ENCODE measurements around the gene LENEP. TPM values are rescaled to one million over a fixed set of nuclear protein-coding genes. Genes with fewer than 3 reads are reported as not detected.

The LENEP gene
- total RNA-seq, 4 donors from 2014 or later, result not detected

DNA sequence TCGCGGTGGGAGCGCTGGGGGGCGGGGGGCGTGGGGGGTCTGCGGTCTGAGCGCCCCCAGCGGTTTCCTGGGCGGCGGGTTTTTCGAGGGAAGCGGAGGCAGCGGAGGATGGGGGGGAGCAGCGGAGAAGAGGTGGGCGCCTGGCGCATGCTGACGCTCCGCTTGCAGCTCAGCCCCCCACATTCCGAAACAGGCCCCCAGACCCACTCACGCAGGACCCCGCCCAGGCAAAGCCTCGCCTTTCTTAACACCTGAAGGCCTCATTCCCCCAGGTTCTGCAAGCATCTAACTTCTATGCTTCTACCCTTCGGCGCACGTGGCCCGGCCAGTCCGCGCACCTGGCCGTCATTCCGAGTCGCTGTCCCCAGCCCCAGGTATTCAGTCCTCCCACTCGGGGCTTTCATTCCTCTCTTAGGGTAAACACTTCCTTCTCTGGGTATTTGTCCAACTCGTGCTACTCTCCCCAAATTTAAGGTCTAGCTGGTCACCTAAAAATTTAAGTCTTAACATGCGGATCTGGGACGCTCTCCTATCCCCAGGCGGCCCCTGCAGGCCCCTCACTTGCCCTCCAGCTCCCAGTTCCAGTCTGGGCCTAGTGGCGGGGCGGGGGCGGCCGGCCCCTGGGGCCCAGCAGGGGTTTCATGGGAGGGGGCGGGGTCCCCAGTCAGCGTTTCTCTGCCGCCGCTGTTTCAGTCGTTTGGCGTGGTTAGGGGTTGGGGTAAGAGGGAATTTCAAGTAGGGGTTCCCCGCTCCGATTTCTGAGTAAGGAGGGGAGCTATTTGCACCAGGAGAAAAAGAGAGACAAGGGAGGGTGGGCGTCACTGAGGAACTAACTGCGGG is 6.4 kb downstream of the LENEP start:
- DNase-seq, result peak; percentile 63 to 67
- H3K27ac ChIP-seq, result peak overlapping the region; percentile 86 to 99 (median 95)
- H3K36me3 ChIP-seq, result no peaks in the 10 kb centered on the region
- WGBS, 2 donors, result 5 to 6% methylated on average over 30 to 50 of the region's 50 CpGs
- TF ChIP-seq CTCF (IDR thresholded peaks at IDR 0.05) (no peak), POLR2A (IDR thresholded peaks at IDR 0.05) (no peak)
- peak overlapping the region in 1 of 3 donors; percentile 86 for H3K4me3 ChIP-seq (replicated peaks in 1 of 3)
- H3K4me1 ChIP-seq, result peaks cover 22 to 26% of the 10 kb centered on the region in 2 donors
- H3K9me3 ChIP-seq, result no peaks in the 10 kb centered on the region
- H3K27me3 ChIP-seq, result no peaks in the 10 kb centered on the region
- intact Hi-C loops (cut with DNase I), result loop anchor here (5.0 kb wide), 1 partner anchor 37 kb away; the partner anchor contains the start of gene PYGO2

DNA sequence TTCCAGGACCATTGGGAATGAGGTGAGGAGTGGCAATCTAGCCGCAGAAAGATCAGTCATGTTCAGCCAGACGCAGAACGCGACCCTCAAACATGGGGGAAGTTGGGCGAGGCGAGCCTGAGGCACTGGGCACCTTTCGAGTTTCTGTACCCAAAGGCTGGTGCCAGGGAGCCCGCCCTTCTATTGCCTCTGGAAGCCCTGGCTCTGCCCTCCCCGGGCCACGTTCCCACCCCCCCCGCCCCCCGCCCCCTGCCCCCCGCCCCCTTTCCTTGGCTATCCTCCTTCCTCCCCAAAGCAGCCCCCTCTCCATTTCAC is 7.0 kb downstream of the LENEP start:
- Histone ChIP-seq H3K4me1 (peaks cover 28 to 31% of the 10 kb centered on the region in 2 donors), H3K4me3 (replicated peaks in 1 of 3) (peak overlapping the region in 1 of 3 donors; percentile 86), H3K27ac (peak overlapping the region; percentile 86 to 99 (median 95)), H3K27me3 (no peaks in the 10 kb centered on the region), H3K9me3 (no peaks in the 10 kb centered on the region), H3K36me3 (no peaks in the 10 kb centered on the region)
- 1 to 2% methylated on average over 11 to 12 of the region's 13 CpGs for WGBS, 2 donors
- TF ChIP-seq CTCF (IDR thresholded peaks at IDR 0.05) (no peak), POLR2A (IDR thresholded peaks at IDR 0.05) (no peak)
- no peak for DNase-seq
- intact Hi-C loops (cut with DNase I), result no loop called here

GRCh38 chr1:155000726-155001424 is 7.5 kb downstream of the LENEP start:
- H3K27ac ChIP-seq, result peak overlapping the region; percentile 86 to 99 (median 95)
- H3K27me3 ChIP-seq, result no peaks in the 10 kb centered on the region
- intact Hi-C loops (cut with DNase I), result no loop called here
- peak overlapping the region in 2 of 3 donors; percentile 46 to 86 for H3K4me3 ChIP-seq (replicated peaks in 1 of 3)
- peak; percentile 99 for DNase-seq
- H3K36me3 ChIP-seq, result no peaks in the 10 kb centered on the region
- TF ChIP-seq CTCF (IDR thresholded peaks at IDR 0.05), result peak in 1 of 6 experiments; percentile 23
- peak; percentile 45 to 84 for TF ChIP-seq POLR2A (IDR thresholded peaks at IDR 0.05)
- H3K9me3 ChIP-seq, result no peaks in the 10 kb centered on the region
- H3K4me1 ChIP-seq, result peaks cover 33 to 35% of the 10 kb centered on the region in 2 donors
- WGBS, 2 donors, result 0 to 1% methylated on average over 3 to 28 of the region's 43 CpGs

- peaks cover 38 to 40% of the 10 kb centered on the region in 2 donors for H3K4me1 ChIP-seq
- TF ChIP-seq POLR2A (IDR thresholded peaks at IDR 0.05), result no peak
- no peak for TF ChIP-seq CTCF (IDR thresholded peaks at IDR 0.05)
- no peaks in the 10 kb centered on the region for H3K27me3 ChIP-seq
- no peaks in the 10 kb centered on the region for H3K36me3 ChIP-seq
- intact Hi-C loops (cut with DNase I), result no loop called here
- H3K27ac ChIP-seq, result peak overlapping the region; percentile 86 to 99 (median 95)
- no peaks in the 10 kb centered on the region for H3K9me3 ChIP-seq
- DNase-seq, result no peak
- WGBS, 2 donors, result 0 to 1% methylated on average over 6 to 11 of the region's 11 CpGs
- H3K4me3 ChIP-seq (replicated peaks in 1 of 3), result peak overlapping the region; percentile 23 to 86 (median 41)
These were observed 8.0 kb downstream of the LENEP start for GRCh38 chr1:155001425-155001674.
